Keratinocyte (primary cell): ENCODE data around the gene LRRC8D. TPM values are rescaled to one million over a fixed set of nuclear protein-coding genes. Genes with fewer than 3 reads are reported as not detected.
A peak's percentile ranks its signal among the peaks of the same experiment; 100 is the strongest.

Source experiments
- DNase-seq: peaks from one replicate; pipeline ENCODE4 v3.0.0-alpha.2; 2011; ENCODE audit warnings: low read depth, missing footprints, low spot score
- FAIRE-seq: peaks from 2 replicates; lab custom pipeline; 2011; peaks lifted over from hg19 to GRCh38; lab: Jason Lieb, UNC
- H2AFZ ChIP-seq: 2 replicates; pipeline ENCODE4 v1.6.0; 2012; ENCODE audit warnings: low read length, control low read depth, inconsistent platforms; ENCODE audit not compliant: control insufficient read depth
- H3K27ac ChIP-seq: 2 replicates; pipeline ENCODE4 v1.5.1; 2011; ENCODE audit warnings: low read length; ENCODE audit not compliant: control insufficient read depth, insufficient read depth
- H3K27me3 ChIP-seq: 3 replicates; pipeline ENCODE4 v1.6.0; 2011; ENCODE audit warnings: low read length; ENCODE audit not compliant: control insufficient read depth, insufficient read depth; ENCODE audit errors: extremely low read depth
- H3K36me3 ChIP-seq, 2 experiments: 2 replicates in 1 of 2; 3 replicates in 1 of 2; pipeline ENCODE4 v1.5.1; 2011; ENCODE audit warnings: low read length in 2 of 2, mild to moderate bottlenecking in 1 of 2; ENCODE audit not compliant: control insufficient read depth in 2 of 2, insufficient read depth in 2 of 2; ENCODE audit errors: extremely low read depth in 1 of 2
- H3K4me1 ChIP-seq: 3 replicates; pipeline ENCODE4 v1.5.1; 2011; ENCODE audit warnings: low read length; ENCODE audit not compliant: control insufficient read depth, insufficient read depth; ENCODE audit errors: extremely low read depth
- H3K4me2 ChIP-seq: 3 replicates; pipeline ENCODE4 v1.6.0; 2011; ENCODE audit warnings: low read depth, low read length; ENCODE audit not compliant: control insufficient read depth, insufficient read depth; ENCODE audit errors: extremely low read depth
- H3K4me3 ChIP-seq, 3 experiments: fragments of 200-600 bp in 1 of 3; sonication (generic) in 1 of 3; 2 replicates in 2 of 3; 3 replicates in 1 of 3; pipeline ENCODE4 v1.5.1; 2011 to 2016; ENCODE audit warnings: low read length in 3 of 3, mild to moderate bottlenecking in 3 of 3, control low read depth in 2 of 3, inconsistent platforms in 1 of 3, low read depth in 1 of 3, mixed read lengths in 1 of 3, mixed run types in 1 of 3, moderate library complexity in 1 of 3; ENCODE audit not compliant: control insufficient read depth in 2 of 3, insufficient read depth in 2 of 3; ENCODE audit errors: extremely low read depth in 1 of 3
- H3K79me2 ChIP-seq: 2 replicates; pipeline ENCODE4 v1.6.0; 2012; ENCODE audit warnings: low read length; ENCODE audit not compliant: control insufficient read depth, insufficient read depth
- H3K9ac ChIP-seq: 3 replicates; pipeline ENCODE4 v1.6.0; 2011; ENCODE audit warnings: low read length; ENCODE audit not compliant: control insufficient read depth, insufficient read depth; ENCODE audit errors: extremely low read depth
- H3K9me1 ChIP-seq: 3 replicates; pipeline ENCODE4 v1.6.0; 2011; ENCODE audit warnings: low read length; ENCODE audit not compliant: control insufficient read depth, insufficient read depth; ENCODE audit errors: extremely low read depth
- H3K9me3 ChIP-seq: 2 replicates; pipeline ENCODE4 v1.5.1; 2012; ENCODE audit warnings: low read depth, low read length; ENCODE audit not compliant: control insufficient read depth
- H4K20me1 ChIP-seq: 3 replicates; pipeline ENCODE4 v1.6.0; 2011; ENCODE audit warnings: low read length; ENCODE audit not compliant: control insufficient read depth, insufficient read depth; ENCODE audit errors: extremely low read depth
- CTCF ChIP-seq, 3 experiments: IDR thresholded peaks in 1 of 3; conservative IDR thresholded peaks in 1 of 3; optimal IDR thresholded peaks in 1 of 3; 2 replicates in 2 of 3; 3 replicates in 1 of 3; pipeline versions ENCODE3 to v1.5.1; 2011; ENCODE audit warnings: low read length in 3 of 3, mild to moderate bottlenecking in 3 of 3, moderate library complexity in 2 of 3, control low read depth in 1 of 3, inconsistent platforms in 1 of 3; ENCODE audit not compliant: insufficient read depth in 2 of 3; ENCODE audit errors: extremely low read depth in 1 of 3
- EZH2 ChIP-seq: IDR thresholded peaks from one replicate; pipeline ENCODE4 v1.6.1; 2012; ENCODE audit warnings: inconsistent platforms, mild to moderate bottlenecking, low read length, moderate library complexity
- dilution Hi-C: fragments of 300-500 bp; cut with MboI; formaldehyde crosslinking; loops from one replicate; pipeline ENCODE4 v1.7.0; 2020; ENCODE audit warnings: low sequenced_read_pairs; ENCODE audit not compliant: extremely low pct_ligation_motif_present
- polyA plus RNA-seq, 5 experiments: library from polyadenylated mRNA; depleted of rRNA in 3 of 5; stranded (reverse) in 3 of 5; stranded (forward) in 1 of 5; unstranded in 1 of 5; fragments of >200 nt; gene quantifications; 1 replicate in 1 of 5; 2 replicates in 3 of 5; 3 replicates in 1 of 5; pipeline versions ENCODE4 v1.2.1 to v1.2.3, GENCODE V29; 2011 to 2012; ENCODE audit warnings: missing spikeins in 2 of 5, low read depth in 1 of 5, low replicate concordance in 1 of 5

Gene LRRC8D
- polyA plus RNA-seq, 1 donor (not counting 4 experiments of a cell fraction or from before 2014, with no cell fraction given): 54.7 TPM

- Histone ChIP-seq H3K36me3 (peaks cover 1 to 6% of the 10 kb centered on the region in 2 experiments), H2AFZ (no peak overlapping the region), H3K9ac (no peak overlapping the region), H4K20me1 (no peaks in the 10 kb centered on the region), H3K79me2 (peaks cover 36% of the 10 kb centered on the region), H3K9me3 (no peaks in the 10 kb centered on the region), H3K4me2 (no peak overlapping the region), H3K27ac (no peak overlapping the region), H3K4me3 (no peak overlapping the region), H3K4me1 (peaks cover 27% of the 10 kb centered on the region), H3K27me3 (no peaks in the 10 kb centered on the region), H3K9me1 (no peaks in the 10 kb centered on the region)
- dilution Hi-C loops: no loop called here
- no peak for FAIRE-seq
- no peak for DNase-seq
- TF ChIP-seq CTCF (optimal IDR thresholded peaks at IDR 0.05 in 1 of 3, IDR thresholded peaks at IDR 0.05 in 1 of 3, conservative IDR thresholded peaks at IDR 0.05 in 1 of 3; ENCODE audit: extremely low read depth in 1 of 3, insufficient read depth in 2 of 3, low read length in 3 of 3) (no peak), EZH2 (no peak)
These were observed 30.1 kb downstream of the LRRC8D start for GRCh38 chr1:89850844-89851415.

- FAIRE-seq: peak; percentile 5
- peak overlapping the region; percentile 86 for H3K27ac ChIP-seq
These were observed 33.3 kb downstream of the LRRC8D start for GRCh38 chr1:89854140-89854539.

More at GRCh38 chr1:89854140-89854539, 33.3 kb downstream of the LRRC8D start:
- peaks cover 29% of the 10 kb centered on the region for H3K79me2 ChIP-seq
- TF ChIP-seq EZH2: no peak
- no peak for TF ChIP-seq CTCF (optimal IDR thresholded peaks at IDR 0.05 in 1 of 3, IDR thresholded peaks at IDR 0.05 in 1 of 3, conservative IDR thresholded peaks at IDR 0.05 in 1 of 3; ENCODE audit: extremely low read depth in 1 of 3, insufficient read depth in 2 of 3, low read length in 3 of 3)
- H2AFZ ChIP-seq: no peak overlapping the region
- peaks cover 0 to 3% of the 10 kb centered on the region in 2 experiments for H3K36me3 ChIP-seq
- H3K4me1 ChIP-seq: peaks cover 19% of the 10 kb centered on the region
- H3K9ac ChIP-seq: no peak overlapping the region
- H3K4me2 ChIP-seq: peak overlapping the region; percentile 65
- dilution Hi-C loops: no loop called here
- no peak for DNase-seq
- H3K27me3 ChIP-seq: no peaks in the 10 kb centered on the region
- no peaks in the 10 kb centered on the region for H3K9me3 ChIP-seq
- no peaks in the 10 kb centered on the region for H4K20me1 ChIP-seq
- H3K9me1 ChIP-seq: no peaks in the 10 kb centered on the region
- H3K4me3 ChIP-seq: no peak overlapping the region
